ENCODE results near the gene IP6K2.
A peak's percentile ranks its signal among the peaks of the same experiment; 100 is the strongest.

IP6K2 gene

DNA sequence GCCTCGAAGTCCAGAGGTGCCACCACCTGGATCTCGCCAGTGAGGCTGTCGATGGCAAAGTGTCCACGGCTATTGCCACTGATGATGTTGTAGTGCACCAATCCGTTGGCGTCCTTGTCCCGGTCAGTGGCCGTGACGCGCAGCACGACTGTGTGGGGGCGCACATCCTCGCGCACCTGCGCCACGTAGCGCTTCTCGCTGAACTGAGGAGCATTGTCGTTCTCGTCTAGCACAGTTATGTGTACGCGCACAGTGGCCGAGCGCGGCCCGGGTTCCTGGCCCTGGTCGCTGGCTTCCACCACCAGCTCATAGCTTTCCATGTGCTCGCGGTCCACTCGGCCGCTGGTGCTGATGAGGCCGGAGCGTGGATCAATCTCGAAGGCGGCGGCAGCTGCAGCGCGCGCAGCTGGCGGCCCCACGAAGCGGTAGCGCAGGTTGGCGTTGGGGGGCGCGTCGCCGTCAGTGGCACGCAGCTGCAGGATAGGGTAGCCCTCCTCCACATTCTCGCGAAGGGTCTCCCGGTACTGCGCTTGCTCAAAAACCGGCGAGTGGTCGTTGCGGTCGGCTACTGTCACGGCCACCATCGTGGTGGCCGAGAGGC lies 56.1 kb downstream of the IP6K2 start:
- intact Hi-C loops (cut with DNase I; ENCODE audit: low total_unique reads), result no loop called here

DNA sequence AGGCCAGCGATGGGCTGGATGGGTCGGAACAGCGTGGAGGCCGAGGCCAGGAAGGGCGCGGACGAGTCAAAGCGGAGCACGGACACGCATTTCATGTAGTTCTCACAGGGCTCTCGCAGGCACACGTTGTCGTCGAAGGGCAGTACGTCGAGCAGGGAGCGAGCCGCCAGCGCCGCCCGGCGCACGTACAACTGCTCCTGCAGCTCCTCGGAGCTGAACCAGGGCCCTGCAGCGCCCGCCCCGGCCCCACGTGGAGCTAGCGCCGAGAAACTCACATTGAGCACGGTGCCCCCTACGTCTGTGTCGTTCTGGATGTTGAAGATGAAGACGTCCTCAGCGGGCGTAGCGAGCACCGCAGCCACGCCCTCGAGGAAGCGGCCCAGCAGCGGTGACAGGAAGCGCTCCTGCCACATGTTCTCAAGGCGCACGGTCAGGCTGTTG lies 60.2 kb downstream of the IP6K2 start:
- intact Hi-C loops (cut with DNase I; ENCODE audit: low total_unique reads), result no loop called here
- H3K4me3 ChIP-seq, result peak overlapping the region; percentile 55 to 79
- H3K36me3 ChIP-seq, result no peaks in the 10 kb centered on the region
- no peak for DNase-seq
- no peaks in the 10 kb centered on the region for H3K9me3 ChIP-seq
- peaks cover 0 to 27% (median 21%) of the 10 kb centered on the region in 4 donors for H3K4me1 ChIP-seq
- H3K27ac ChIP-seq, result peak overlapping the region; percentile 79 to 86
- no peak for TF ChIP-seq CTCF (IDR thresholded peaks at IDR 0.05)
- peaks cover 0 to under 1% of the 10 kb centered on the region in 2 donors for H3K27me3 ChIP-seq

More for the DNA sequence above, 56.1 kb downstream of the IP6K2 start:
- H3K4me3 ChIP-seq, result no peak overlapping the region
- H3K36me3 ChIP-seq, result no peaks in the 10 kb centered on the region
- H3K4me1 ChIP-seq, result peaks cover 0 to 44% (median 27%) of the 10 kb centered on the region in 4 donors
- no peak for DNase-seq
- H3K27me3 ChIP-seq, result peaks cover 0 to 13% of the 10 kb centered on the region in 2 donors
- no peaks in the 10 kb centered on the region for H3K9me3 ChIP-seq
- H3K27ac ChIP-seq, result no peak overlapping the region
- no peak for TF ChIP-seq CTCF (IDR thresholded peaks at IDR 0.05)

DNA sequence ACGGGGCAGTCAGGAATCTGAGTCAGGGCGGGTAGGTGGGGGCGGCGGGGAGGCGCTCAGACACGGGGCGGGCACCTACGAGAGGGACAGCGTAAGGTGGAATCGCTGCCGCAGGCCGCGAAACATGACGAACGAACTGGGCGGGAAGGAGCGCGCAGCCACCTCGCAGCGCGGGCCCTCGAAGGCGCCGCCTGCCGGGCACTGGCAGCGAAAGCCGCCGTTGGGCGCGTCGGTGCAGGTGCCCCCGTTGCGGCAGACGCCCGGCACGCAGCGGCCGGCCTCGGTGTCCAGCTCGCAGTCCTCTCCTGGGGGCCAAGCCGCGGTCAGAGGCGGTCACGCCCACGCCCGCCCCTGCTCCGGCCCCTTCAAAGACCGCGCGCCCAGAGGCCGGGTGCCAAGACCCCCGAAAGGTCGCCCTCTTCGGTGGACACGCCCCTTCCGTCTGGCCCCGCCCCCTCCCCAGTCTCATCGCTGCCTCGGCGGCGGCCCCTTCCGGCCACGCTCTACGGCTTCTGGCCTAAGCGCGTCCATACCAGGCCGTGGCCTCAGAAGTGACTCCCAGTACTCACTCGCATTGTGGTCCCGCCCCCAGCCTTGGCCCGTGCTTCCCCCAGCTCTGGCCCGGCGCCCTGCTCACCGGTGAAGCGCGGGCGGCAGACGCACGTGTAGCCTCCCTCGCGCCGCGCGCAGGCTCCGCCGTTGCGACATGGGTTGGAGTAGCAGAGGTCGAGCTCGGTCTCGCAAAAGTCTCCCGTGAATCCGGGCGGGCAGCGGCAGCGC lies 60.8 kb downstream of the IP6K2 start:
- peak; percentile 76 to 78 for TF ChIP-seq CTCF (IDR thresholded peaks at IDR 0.05)
- H3K27me3 ChIP-seq, result no peaks in the 10 kb centered on the region
- intact Hi-C loops (cut with DNase I; ENCODE audit: low total_unique reads), result no loop called here

GRCh38 chr3:48655606-48656005 lies 61.4 kb downstream of the IP6K2 start:
- peak overlapping the region; percentile 79 to 86 for H3K27ac ChIP-seq
- peak overlapping the region; percentile 55 to 79 for H3K4me3 ChIP-seq

More for the DNA sequence above, 60.8 kb downstream of the IP6K2 start:
- H3K9me3 ChIP-seq, result no peaks in the 10 kb centered on the region
- peak; percentile 68 to 92 for DNase-seq
- peak overlapping the region; percentile 79 to 86 for H3K27ac ChIP-seq
- peak overlapping the region; percentile 55 to 79 for H3K4me3 ChIP-seq
- H3K4me1 ChIP-seq, result peaks cover 0 to 21% (median 16%) of the 10 kb centered on the region in 4 donors
- no peaks in the 10 kb centered on the region for H3K36me3 ChIP-seq

DNA sequence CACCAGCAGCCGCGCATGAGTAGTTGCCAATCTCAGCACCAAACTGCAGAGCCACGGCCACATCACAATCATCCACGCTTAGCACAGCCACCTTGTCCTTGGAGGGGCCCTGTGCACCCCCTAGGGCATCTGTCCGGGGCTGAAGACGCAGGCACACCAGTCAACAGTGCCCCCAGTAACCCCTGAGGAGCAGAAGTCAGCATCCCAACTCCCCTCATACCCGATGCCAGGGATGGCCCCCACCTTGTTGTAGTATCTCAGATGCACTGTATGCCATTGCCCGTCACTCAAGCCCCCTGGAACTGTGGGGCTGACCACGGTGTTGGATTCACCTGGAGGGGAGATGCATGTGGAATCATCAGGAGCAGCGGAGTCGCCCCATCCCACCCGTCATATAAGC lies 62.0 kb downstream of the IP6K2 start:
- Histone ChIP-seq H3K36me3 (no peaks in the 10 kb centered on the region), H3K4me1 (peaks cover 0 to 19% (median 14%) of the 10 kb centered on the region in 4 donors), H3K9me3 (no peaks in the 10 kb centered on the region), H3K27ac (peak overlapping the region in 1 of 2 donors; percentile 79), H3K27me3 (no peaks in the 10 kb centered on the region), H3K4me3 (no peak overlapping the region)
- intact Hi-C loops (cut with DNase I; ENCODE audit: low total_unique reads), result no loop called here
- no peak for DNase-seq
- TF ChIP-seq CTCF (IDR thresholded peaks at IDR 0.05), result no peak

More at GRCh38 chr3:48655606-48656005, 61.4 kb downstream of the IP6K2 start:
- intact Hi-C loops (cut with DNase I; ENCODE audit: low total_unique reads), result no loop called here
- no peaks in the 10 kb centered on the region for H3K9me3 ChIP-seq
- no peak for DNase-seq
- H3K27me3 ChIP-seq, result no peaks in the 10 kb centered on the region
- H3K36me3 ChIP-seq, result no peaks in the 10 kb centered on the region
- TF ChIP-seq CTCF (IDR thresholded peaks at IDR 0.05), result no peak
- peaks cover 0 to 19% (median 14%) of the 10 kb centered on the region in 4 donors for H3K4me1 ChIP-seq

All from tibial artery (tissue), 4 donors.